Posterior cingulate gyrus (tissue), 11 donors: ENCODE data around the gene FGF22.
"Not testable (repeated sequence)": the region's sequence is repeated elsewhere in the genome, so short reads cannot be mapped to it uniquely, and the experiment has no call there.

Experiments
- DNase-seq, 10 donors: peaks; one replicate each; pipeline versions ENCODE4 v3.0.0 to v3.0.0-alpha.2; 2020 to 2021; ENCODE audit warnings: mixed read lengths in 3 of 10
- intact Hi-C: fragments of 100-400 bp; cut with DNase I; formaldehyde crosslinking; loops from one replicate; pipeline ENCODE4 v1.15.1; 2023

FGF22 gene

GRCh38 chr19:605061-605971 lies 34.4 kb upstream of the FGF22 start:
- DNase-seq, intact Hi-C loops: not testable (repeated sequence)

- DNase-seq: peak in 3 of 10 donors; percentile 43 to 93 (median 48)
Measured at GRCh38 chr19:607301-608154, 32.2 kb upstream of the FGF22 start.

GRCh38 chr19:608155-609003 lies 31.3 kb upstream of the FGF22 start:
- intact Hi-C loops: no loop called here
- no peak for DNase-seq

More at GRCh38 chr19:607301-608154, 32.2 kb upstream of the FGF22 start:
- intact Hi-C loops: no loop called here

- intact Hi-C loops: no loop called here
- peak; percentile 72 to 98 (median 82) for DNase-seq
Measured at GRCh38 chr19:609004-609346, 30.7 kb upstream of the FGF22 start.

GRCh38 chr19:610071-610800 lies 29.4 kb upstream of the FGF22 start:
- intact Hi-C loops: no loop called here
- no peak for DNase-seq

GRCh38 chr19:610801-611480 lies 28.7 kb upstream of the FGF22 start:
- no peak for DNase-seq
- intact Hi-C loops: no loop called here

- DNase-seq: no peak
- intact Hi-C loops: no loop called here
Measured at GRCh38 chr19:611481-611868, 28.2 kb upstream of the FGF22 start.

- intact Hi-C loops: no loop called here
- no peak for DNase-seq
Measured at GRCh38 chr19:612941-613340, 26.7 kb upstream of the FGF22 start.

GRCh38 chr19:613732-614567 lies 25.7 kb upstream of the FGF22 start:
- no peak for DNase-seq
- intact Hi-C loops: no loop called here

- intact Hi-C loops: no loop called here
- DNase-seq: no peak
Measured at GRCh38 chr19:615619-616018, 24.1 kb upstream of the FGF22 start.

- intact Hi-C loops: no loop called here
- DNase-seq: no peak
Measured at GRCh38 chr19:616062-616700, 23.5 kb upstream of the FGF22 start.

- intact Hi-C loops: no loop called here
- no peak for DNase-seq
Measured at GRCh38 chr19:616747-617526, 22.7 kb upstream of the FGF22 start.

- no peak for DNase-seq
- intact Hi-C loops: no loop called here
Measured at GRCh38 chr19:617551-618246, 22.0 kb upstream of the FGF22 start.

- intact Hi-C loops: no loop called here
- no peak for DNase-seq
Measured at GRCh38 chr19:618247-618619, 21.4 kb upstream of the FGF22 start.

GRCh38 chr19:618674-619285 lies 20.9 kb upstream of the FGF22 start:
- DNase-seq: no peak
- intact Hi-C loops: no loop called here

- no peak for DNase-seq
- intact Hi-C loops: no loop called here
Measured at GRCh38 chr19:619286-620002, 20.2 kb upstream of the FGF22 start.
